GM12875 (cell line): ENCODE results near the gene TREX2.

Experiments used
- H3K4me3 ChIP-seq: one replicate; pipeline ENCODE4 v1.5.1; 2011; ENCODE audit warnings: low read depth, low read length, control low read depth
- TF ChIP-seq, protein P1 (sequence below): IDR thresholded peaks from 2 replicates; pipeline ENCODE4 v1.5.1; 2011; ENCODE audit warnings: low read depth, mild to moderate bottlenecking, control low read depth, inconsistent platforms, low read length, moderate library complexity, borderline replicate concordance; ENCODE audit not compliant: insufficient read depth

The TREX2 gene

DNA sequence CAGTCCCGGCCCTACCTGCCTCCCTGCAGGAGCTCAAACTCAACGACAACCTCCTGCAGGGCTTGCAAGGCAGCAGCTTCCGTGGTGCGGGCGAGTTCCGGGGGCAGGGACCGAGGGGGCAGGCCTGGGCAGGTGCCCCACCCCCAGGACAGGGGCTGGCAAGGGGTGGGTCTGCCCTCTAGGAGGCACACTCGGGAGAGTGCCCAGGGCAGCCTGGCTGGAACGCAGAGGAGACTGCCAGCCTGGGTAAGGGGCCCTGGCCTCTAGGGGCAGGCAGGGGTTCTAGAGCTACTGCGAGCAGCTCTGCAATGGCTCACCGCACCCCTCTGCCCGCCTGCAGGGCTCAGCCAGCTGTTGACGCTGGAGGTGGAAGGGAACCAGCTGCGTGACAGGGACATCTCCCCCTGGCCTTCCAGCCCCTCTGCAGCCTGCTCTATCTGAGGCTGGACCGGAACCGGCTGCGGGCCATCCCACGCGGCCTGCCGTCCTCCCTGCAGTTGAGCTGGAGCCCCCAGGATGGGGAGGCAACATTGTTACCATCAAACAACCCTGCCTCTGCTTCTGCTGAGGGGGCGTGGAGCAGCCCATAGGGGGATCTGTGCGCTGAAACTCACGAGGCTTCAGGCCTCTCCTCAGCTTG is 36.6 kb upstream of the TREX2 start:
- TF ChIP-seq, protein P1, sequence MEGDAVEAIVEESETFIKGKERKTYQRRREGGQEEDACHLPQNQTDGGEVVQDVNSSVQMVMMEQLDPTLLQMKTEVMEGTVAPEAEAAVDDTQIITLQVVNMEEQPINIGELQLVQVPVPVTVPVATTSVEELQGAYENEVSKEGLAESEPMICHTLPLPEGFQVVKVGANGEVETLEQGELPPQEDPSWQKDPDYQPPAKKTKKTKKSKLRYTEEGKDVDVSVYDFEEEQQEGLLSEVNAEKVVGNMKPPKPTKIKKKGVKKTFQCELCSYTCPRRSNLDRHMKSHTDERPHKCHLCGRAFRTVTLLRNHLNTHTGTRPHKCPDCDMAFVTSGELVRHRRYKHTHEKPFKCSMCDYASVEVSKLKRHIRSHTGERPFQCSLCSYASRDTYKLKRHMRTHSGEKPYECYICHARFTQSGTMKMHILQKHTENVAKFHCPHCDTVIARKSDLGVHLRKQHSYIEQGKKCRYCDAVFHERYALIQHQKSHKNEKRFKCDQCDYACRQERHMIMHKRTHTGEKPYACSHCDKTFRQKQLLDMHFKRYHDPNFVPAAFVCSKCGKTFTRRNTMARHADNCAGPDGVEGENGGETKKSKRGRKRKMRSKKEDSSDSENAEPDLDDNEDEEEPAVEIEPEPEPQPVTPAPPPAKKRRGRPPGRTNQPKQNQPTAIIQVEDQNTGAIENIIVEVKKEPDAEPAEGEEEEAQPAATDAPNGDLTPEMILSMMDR = no peak
- H3K4me3 ChIP-seq = no peak overlapping the region

DNA sequence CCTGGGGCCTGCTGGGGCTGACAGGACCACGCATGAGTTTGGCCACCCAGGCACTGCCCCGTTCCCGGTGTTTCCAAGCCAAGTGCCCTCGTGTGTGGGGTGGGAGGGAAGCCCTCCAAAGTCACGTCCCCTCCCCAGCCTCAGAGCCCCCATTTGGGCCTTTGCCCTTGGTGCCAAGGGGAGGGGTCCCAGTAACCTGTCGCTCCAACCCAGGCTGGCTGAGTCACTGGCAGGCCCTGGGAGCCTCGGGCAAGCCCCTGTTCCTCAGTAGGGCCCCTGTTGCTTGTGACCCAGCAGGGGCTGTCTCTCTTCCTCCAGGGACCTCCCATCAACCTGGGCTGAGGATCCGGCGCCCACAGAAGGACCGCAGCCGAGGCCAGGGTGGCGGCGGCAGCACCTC is 35.2 kb upstream of the TREX2 start:
- TF ChIP-seq, protein P1 = no peak
- H3K4me3 ChIP-seq = no peak overlapping the region

DNA sequence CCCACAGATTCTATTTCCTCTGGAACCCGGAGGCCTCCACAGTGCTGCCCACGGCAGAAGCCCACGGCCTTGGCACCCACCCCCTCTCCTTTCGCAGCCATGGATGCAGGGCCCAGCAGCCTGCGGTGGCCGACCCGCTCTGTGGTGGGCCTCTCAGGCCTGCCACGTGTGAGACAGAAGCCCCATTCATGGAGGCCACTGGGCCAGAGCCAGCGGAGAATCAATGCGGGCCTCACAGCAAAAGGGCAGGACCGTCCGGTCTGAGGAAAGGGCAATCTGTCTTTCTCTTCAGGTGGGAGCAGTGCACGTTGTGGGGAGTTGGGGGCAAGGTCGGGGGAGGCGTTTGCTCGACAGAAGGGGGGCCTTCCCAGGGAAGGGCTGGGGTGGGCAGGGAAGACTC is 32.9 kb upstream of the TREX2 start:
- TF ChIP-seq, protein P1 = no peak
- no peak overlapping the region for H3K4me3 ChIP-seq

DNA sequence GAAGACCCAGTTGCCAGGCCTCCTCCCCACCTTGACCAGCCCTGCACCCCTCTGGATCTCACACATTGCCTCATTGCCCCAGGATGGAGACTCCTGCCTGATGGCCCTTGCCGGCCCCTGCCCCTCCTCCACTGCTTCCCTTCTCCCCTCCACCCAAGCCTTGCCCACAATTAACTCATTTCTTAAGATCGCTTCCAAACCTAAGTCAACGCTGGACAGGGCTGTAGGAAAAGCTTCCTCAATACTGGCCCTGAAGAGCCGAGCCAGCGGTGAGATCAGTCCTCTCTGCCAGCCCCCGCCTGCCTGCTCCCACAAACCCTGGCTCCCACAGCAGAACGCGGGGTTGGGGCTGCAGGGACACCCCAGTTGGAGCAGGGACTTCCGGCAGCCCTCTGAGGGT is 32.0 kb upstream of the TREX2 start:
- H3K4me3 ChIP-seq = no peak overlapping the region
- TF ChIP-seq, protein P1 = no peak

DNA sequence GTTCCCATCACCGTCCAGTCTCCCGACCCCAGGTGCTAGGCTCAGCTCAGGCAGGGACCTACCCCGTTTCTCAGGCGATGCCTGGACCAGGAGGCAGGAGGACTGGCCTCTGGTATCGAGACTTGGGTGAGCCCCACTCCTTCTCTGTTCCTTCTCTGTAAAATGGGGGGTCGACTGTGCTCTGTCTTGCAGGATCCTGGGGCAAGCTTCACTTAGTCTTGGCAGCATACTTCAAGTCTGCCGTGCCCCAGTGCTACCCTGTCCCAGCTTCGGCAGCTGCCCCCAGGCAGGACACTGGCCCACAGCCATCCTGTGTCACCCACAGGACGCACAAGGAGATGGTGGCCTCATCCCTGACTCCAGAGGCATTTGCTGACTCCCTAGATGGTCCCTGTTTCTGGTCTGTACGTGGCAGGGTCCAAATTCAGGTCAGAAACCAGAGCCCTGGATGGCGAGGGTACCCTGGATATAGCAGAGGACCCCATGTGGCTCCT is 31.6 kb upstream of the TREX2 start:
- no peak overlapping the region for H3K4me3 ChIP-seq
- TF ChIP-seq, protein P1 = no peak

DNA sequence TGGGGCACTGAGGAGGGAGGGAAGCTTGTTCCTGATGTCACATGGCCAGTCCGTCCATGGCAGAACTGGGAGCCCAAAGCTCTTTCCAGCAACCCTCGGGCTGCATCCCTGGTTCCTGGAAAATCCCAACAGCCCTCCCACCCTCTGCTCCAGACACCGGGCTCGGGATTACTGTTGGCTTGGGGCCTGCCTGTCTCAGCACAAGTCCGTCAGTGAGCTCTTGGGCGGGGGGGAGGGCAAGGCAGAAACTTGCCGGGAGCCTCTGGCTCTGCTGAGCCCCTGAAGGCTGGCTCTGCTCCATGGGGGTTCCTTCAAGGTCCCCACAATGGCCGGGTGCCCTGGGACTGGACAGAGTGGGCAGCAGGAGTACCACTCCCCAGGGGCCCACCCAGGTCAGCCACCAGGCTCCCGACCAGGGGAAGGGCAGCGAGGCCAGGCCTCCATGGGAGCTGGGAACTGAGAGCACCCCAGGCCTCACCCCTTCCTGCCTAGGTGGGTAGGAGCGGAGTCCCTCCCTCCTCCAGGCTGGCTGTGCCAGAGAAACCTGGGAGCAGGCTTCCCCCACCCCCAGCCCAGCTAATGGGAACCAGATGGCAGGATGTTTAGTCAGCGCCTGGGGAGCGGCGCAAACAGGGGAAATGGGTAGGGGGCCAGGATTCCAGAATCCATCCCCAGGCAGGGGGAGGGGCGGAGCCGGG is 31.0 kb upstream of the TREX2 start:
- no peak overlapping the region for H3K4me3 ChIP-seq
- TF ChIP-seq, protein P1 = no peak
